Measurements from ENCODE around the gene ZEB1. TPM values are rescaled to one million over a fixed set of nuclear protein-coding genes. Genes with fewer than 3 reads are reported as not detected.

Gene ZEB1
- total RNA-seq, 1 experiment from 2014 or later: 0.39 TPM

DNA sequence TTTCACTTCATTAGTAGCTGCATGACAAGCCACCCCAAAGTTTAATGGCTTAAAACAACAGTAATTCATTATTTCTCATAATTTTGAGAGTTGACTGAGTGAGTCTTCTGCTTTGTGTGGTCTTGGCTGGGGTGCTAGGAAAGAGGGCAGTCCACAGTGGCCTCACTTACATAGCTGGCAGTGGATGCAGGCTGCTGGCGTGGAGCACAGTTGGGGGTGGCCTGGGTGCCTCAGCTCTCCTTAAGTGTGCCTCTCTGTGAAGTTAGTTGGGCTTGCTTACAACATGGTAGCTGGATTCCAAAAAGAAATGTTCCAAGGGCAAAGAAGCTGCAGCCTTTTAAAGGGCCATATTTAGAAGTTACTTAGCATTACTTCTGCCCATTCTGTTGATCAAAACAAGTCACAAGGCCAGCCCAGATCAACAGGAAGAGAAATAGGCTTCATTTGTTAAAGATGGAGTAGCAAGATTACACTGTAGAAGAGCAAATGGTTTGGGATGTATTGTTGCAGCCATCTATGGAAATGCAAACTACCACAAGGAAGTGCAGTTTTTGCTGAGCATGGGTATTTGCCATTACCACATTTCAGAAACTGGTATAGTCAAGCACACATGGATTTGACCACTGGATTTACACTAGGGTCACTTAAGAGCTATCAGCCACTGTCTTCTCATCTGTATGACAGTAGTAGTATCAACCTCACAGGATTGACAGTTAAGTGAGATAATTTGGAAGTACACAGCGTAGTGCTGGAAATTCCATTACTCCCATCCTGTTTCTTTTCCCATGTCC is 33.6 kb downstream of the ZEB1 start:
- no peaks in the 10 kb centered on the region for H3K36me3 Mint-ChIP-seq (ENCODE audit: insufficient read depth in 1 of 3, low read depth in 3 of 3)
- no peak overlapping the region for H3K14ac ChIP-seq (ENCODE audit: insufficient read depth, low read length)
- no peak overlapping the region; a peak in 1 of 7 replicates for H3K27ac Mint-ChIP-seq
- no peaks in the 10 kb centered on the region for H3K9me3 Mint-ChIP-seq
- H4K5ac ChIP-seq (ENCODE audit: insufficient read length, low read depth, low read length): no peak overlapping the region
- no peak overlapping the region for H3T11ph ChIP-seq (ENCODE audit: low read length)
- DNase-seq: no peak
- no peak overlapping the region for H2BK20ac ChIP-seq (ENCODE audit: low read depth, low read length, poor library complexity, severe bottlenecking)
- WGBS (ENCODE audit: extremely low coverage, insufficient read length, low lambda C conversion rate): no CpG with 5 or more reads among the region's 2 CpGs
- no peak overlapping the region for H4K91ac ChIP-seq (ENCODE audit: insufficient read length, low read depth, low read length)
- H3K18ac ChIP-seq (ENCODE audit: insufficient read length, low read depth, low read length): no peak overlapping the region
- TF ChIP-seq, protein P1, sequence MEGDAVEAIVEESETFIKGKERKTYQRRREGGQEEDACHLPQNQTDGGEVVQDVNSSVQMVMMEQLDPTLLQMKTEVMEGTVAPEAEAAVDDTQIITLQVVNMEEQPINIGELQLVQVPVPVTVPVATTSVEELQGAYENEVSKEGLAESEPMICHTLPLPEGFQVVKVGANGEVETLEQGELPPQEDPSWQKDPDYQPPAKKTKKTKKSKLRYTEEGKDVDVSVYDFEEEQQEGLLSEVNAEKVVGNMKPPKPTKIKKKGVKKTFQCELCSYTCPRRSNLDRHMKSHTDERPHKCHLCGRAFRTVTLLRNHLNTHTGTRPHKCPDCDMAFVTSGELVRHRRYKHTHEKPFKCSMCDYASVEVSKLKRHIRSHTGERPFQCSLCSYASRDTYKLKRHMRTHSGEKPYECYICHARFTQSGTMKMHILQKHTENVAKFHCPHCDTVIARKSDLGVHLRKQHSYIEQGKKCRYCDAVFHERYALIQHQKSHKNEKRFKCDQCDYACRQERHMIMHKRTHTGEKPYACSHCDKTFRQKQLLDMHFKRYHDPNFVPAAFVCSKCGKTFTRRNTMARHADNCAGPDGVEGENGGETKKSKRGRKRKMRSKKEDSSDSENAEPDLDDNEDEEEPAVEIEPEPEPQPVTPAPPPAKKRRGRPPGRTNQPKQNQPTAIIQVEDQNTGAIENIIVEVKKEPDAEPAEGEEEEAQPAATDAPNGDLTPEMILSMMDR (conservative IDR thresholded peaks at IDR 0.05): no peak
- H3K23ac ChIP-seq (ENCODE audit: insufficient read length, low read depth, low read length): no peak overlapping the region
- no peak overlapping the region for H2AFZ ChIP-seq (ENCODE audit: low read length)
- H3K4me2 ChIP-seq (ENCODE audit: insufficient read depth, insufficient read length, low read length): no peak overlapping the region
- H3K27me3 Mint-ChIP-seq (ENCODE audit: low read depth): peaks cover 1% of the 10 kb centered on the region; the same call in 1 of the 2 replicates
- H3K4me3 Mint-ChIP-seq: no peak overlapping the region
- no peak overlapping the region for H4K8ac ChIP-seq (replicated peaks; ENCODE audit: insufficient read length, low read depth, low read length)
- H3K4me1 ChIP-seq (ENCODE audit: insufficient read depth, low read length): no peaks in the 10 kb centered on the region
- H4K20me1 ChIP-seq (ENCODE audit: control insufficient read depth, insufficient read depth, insufficient read length): no peaks in the 10 kb centered on the region
- H3K4ac ChIP-seq (ENCODE audit: low read depth, low read length): no peak overlapping the region
- H3K56ac ChIP-seq (ENCODE audit: insufficient read length, low read depth, low read length): no peak overlapping the region
- no peak overlapping the region for H3K27ac ChIP-seq (ENCODE audit: insufficient read length, low read depth, low read length)
- H3K27me3 ChIP-seq (ENCODE audit: insufficient read depth, low read length): no peaks in the 10 kb centered on the region
- H2BK12ac ChIP-seq (ENCODE audit: insufficient read length, low read depth, low read length): no peak overlapping the region
- H3K9ac ChIP-seq (ENCODE audit: extremely low read depth, insufficient read length, low read length): no peak overlapping the region
- no peak overlapping the region for H2BK15ac ChIP-seq (ENCODE audit: low read depth, low read length)
- H2BK5ac ChIP-seq (ENCODE audit: insufficient read length, low read length): no peak overlapping the region
- no peaks in the 10 kb centered on the region for H3K79me1 ChIP-seq (ENCODE audit: insufficient read depth, low read depth, low read length, poor library complexity, severe bottlenecking)
- no peaks in the 10 kb centered on the region for H3K79me2 ChIP-seq (ENCODE audit: insufficient read depth, low read length)
- no peaks in the 10 kb centered on the region for H3K9me3 ChIP-seq (ENCODE audit: control insufficient read depth, low read depth, low read length)
- peaks cover 4 to 10% of the 10 kb centered on the region in 2 experiments; a peak in 1 of 4 replicates for H3K4me1 Mint-ChIP-seq
- no peak overlapping the region for H2BK120ac ChIP-seq (ENCODE audit: low read depth, low read length, poor library complexity, severe bottlenecking)
- H2AK5ac ChIP-seq (ENCODE audit: insufficient read length, low read length): no peak overlapping the region
- no peaks in the 10 kb centered on the region for H3K23me2 ChIP-seq (ENCODE audit: insufficient read length, low read depth, low read length, poor library complexity, severe bottlenecking)
